Hypothalamus (tissue), 51 donors: ENCODE results near the gene TNRC6C.

Experiments used
- DNase-seq, 51 donors: peaks; one replicate each; lab custom pipeline; 2025; lab: John Stamatoyannopoulos, UW

The TNRC6C gene

GRCh38 chr17:78120971-78121800 is 162.7 kb downstream of the TNRC6C start:
- no peak for DNase-seq

DNA sequence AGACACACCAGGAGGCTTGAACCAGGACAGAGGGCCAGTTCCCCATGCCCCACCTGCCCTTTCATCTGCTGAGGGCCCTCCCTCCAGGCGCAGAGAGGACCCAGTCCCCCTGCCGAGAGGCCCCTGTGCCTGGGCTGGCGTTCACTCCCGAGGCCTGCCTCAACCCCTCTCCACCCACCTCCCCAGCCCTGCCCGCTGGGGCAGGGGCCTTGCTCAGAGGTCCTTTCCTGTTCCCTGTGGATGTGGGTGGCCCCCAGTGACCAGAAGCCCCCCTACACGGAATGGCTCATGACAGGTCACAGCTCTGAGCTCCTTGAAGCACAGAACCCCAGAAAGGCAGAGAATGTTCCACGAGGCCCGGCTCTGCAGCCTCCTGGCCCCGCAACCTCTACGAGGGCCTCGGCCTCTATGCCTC is 163.3 kb downstream of the TNRC6C start:
- DNase-seq, result no peak

DNA sequence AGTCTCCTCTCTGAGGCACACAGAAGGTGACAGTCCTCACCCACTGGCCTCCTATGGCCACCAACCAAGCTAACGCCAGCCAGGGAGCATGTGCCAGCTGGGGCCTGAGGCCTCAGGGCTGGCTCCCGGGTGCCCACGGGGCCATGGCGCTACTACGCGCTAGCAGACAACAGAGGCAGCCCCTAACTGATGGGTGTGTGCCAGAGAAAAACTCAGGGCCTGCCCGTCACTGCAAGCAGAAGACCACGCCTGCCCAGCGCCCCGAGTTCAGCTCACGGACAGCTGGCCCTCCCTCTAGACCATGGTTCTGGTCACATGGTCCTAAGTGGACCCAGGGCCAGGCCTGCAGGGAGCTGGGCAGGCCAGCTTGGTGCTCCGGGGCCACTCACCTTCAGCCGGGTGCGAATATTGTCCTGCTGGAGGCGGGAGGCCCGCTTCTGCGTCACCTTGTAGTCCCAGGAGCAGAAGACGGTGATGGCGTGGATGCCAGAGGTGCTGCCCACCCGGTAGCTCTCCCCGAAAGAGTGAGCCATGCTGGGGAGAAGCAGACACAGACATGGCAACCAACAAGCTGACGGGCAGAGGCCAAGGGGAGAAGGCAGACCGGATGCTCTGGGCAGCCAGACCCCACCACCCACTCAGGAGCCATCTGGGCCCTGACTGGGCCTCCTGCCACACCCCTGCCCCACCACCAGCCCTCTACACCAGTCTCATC is 163.9 kb downstream of the TNRC6C start:
- DNase-seq, result peak in 1 of 51 donors; percentile 35

- DNase-seq, result no peak
Observed at GRCh38 chr17:78122931-78123249, 164.4 kb downstream of the TNRC6C start.

DNA sequence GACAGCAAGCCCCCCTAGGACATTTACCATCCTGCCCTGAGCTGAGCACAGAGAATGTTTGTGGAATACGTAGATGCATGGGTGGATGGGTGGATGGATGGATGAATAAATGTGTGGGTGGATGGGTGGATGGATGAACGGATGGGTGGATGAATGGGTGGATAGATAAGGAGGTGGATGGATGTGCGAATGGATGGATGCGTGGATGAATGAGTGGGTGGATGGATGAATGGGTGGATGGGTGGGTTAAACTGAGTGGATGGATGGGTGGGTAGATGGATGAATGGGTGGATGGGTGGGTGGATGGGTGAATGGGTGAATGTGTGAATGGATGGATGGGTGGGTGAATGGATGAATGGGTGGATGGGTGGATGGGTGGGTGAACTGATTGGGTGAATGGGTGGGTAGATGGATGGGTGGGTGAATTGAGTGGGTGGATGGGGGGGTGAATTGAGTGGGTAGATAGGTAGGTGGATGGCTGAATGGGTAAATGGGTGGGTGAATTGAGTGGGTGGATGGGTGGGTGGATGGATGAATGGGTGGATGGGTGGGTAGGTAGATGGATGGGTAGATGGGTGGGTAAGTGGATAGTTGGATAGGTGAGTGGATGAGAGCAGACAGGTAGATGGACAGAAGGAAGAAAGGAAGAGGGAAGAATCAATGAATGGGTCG is 164.9 kb downstream of the TNRC6C start:
- DNase-seq, result no peak

- DNase-seq, result no peak
Observed at GRCh38 chr17:78124081-78124835, 165.8 kb downstream of the TNRC6C start.

GRCh38 chr17:78124836-78125137 is 166.3 kb downstream of the TNRC6C start:
- DNase-seq, result no peak

DNA sequence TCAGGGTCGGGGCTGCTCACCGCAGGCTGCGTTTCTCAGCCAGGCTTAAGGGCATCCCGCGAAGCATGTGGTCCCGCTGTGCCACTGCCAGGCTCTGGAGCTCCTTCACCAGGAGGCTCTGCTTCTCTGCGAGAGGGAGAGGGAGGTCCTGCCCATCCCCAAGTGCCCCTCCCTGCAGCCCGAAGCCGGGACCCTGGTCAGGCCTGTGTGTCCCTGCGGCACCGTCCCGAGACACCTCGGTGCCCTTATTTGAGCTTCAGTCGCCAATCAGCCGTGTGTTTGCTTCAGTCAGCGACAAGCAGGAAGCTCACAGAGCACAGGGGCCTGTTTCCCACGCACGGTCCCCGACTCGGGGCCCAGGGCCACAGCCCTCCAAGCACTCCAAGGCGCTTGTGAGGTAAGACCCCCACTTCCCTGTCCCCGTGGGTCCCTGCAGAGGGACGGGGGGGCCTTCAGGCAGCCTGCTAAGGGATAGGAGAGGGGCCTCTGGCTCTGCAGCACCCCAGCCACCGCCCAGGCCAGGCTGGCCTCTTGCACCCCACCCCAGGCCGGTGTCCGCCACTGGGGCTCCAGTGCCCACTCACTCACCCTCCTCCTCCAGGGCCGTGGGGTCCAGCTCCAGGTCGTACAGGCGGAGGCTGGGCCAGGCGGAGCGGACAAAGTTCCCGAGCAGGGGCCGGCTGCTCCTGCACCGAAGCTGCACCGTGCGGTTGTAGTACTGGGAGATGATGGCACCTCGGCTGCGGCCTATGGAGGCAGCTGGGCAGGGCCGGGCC is 166.8 kb downstream of the TNRC6C start:
- no peak for DNase-seq

GRCh38 chr17:78125976-78126894 is 167.7 kb downstream of the TNRC6C start:
- DNase-seq, result no peak

- DNase-seq, result no peak
Observed at GRCh38 chr17:78126895-78127238, 168.4 kb downstream of the TNRC6C start.

- DNase-seq, result peak in 49 of 51 donors; percentile 22 to 96 (median 82)
Observed at GRCh38 chr17:78127239-78127887, 168.9 kb downstream of the TNRC6C start.

DNA sequence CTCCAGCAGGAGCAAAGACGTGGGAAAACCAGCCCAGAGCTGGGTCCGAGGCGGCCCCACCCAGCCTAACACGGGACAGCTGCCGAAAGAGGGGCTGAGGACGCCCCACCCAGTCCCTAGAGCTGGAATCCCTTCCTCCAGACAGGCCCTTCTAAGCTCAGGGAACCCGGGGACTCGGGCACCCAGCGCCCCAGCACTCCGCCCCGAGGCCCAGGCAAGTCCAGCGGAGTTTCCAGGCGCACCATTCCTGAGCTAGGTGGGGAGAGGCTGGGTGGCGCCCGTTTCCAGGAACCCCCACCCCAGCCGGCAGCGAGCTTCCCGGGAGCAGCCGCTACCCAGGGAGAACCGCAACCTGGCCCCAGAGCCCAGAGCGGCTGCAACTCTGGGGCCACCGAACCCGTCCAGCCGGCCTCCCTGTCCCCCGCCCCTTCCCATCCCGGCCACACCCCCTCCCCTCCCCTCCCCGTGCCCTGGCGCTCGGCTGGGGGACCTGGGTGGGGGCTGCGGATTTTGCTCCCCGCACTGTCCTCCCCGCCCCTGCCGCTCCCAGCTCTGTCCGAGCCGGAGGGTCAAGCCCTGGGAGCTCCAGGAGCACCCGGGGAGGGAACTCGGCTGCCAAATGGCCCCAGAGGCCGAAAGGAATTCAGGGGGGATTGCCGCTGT is 169.5 kb downstream of the TNRC6C start:
- peak in 16 of 51 donors; percentile 22 to 74 (median 58) for DNase-seq

GRCh38 chr17:78128551-78129350 is 170.2 kb downstream of the TNRC6C start, which contains the start of gene TMC6:
TMC6 (minus strand) TSS chr17:78128755; CDS start chr17:78126832, 1,923 bp downstream.
- DNase-seq, result peak in 32 of 51 donors; percentile 25 to 78 (median 48)

- no peak for DNase-seq
Observed at GRCh38 chr17:78129351-78130089, 171.0 kb downstream of the TNRC6C start.

DNA sequence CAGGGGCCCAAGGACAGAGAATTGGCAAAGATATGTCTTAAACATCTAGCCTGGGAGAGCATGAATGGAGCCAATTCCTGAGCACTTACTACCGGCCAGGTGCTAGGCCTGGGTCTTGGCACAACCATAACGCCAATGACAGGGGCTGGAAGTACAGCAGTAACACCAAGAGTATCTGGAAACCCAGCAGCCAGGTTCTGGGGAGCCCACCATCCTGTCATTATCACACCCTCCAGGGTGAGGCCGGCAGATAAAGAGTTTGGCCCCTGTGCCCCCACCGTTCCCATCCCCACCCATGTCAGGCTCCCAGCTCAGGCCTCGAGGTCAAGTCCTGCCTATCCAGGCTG is 171.6 kb downstream of the TNRC6C start:
- DNase-seq, result no peak

- DNase-seq, result peak in 7 of 51 donors; percentile 19 to 39 (median 36)
Observed at GRCh38 chr17:78130437-78131101, 172.1 kb downstream of the TNRC6C start, which contains the start of gene TMC8. TMC8 (plus strand) TSS chr17:78130771; CDS start chr17:78131589, 818 bp downstream.
